HG02610 (cell line): ENCODE data around the gene NPTXR.
"Not testable (repeated sequence)": the region's sequence is repeated elsewhere in the genome, so short reads cannot be mapped to it uniquely, and the experiment has no call there.

Experiments
- ATAC-seq: cut with Tn5 transposase; IDR thresholded peaks from one replicate; pipeline ENCODE4 v1.9.1; 2021; ENCODE audit warnings: mild to moderate bottlenecking, moderate library complexity; ENCODE audit not compliant: unreplicated experiment

NPTXR gene

DNA sequence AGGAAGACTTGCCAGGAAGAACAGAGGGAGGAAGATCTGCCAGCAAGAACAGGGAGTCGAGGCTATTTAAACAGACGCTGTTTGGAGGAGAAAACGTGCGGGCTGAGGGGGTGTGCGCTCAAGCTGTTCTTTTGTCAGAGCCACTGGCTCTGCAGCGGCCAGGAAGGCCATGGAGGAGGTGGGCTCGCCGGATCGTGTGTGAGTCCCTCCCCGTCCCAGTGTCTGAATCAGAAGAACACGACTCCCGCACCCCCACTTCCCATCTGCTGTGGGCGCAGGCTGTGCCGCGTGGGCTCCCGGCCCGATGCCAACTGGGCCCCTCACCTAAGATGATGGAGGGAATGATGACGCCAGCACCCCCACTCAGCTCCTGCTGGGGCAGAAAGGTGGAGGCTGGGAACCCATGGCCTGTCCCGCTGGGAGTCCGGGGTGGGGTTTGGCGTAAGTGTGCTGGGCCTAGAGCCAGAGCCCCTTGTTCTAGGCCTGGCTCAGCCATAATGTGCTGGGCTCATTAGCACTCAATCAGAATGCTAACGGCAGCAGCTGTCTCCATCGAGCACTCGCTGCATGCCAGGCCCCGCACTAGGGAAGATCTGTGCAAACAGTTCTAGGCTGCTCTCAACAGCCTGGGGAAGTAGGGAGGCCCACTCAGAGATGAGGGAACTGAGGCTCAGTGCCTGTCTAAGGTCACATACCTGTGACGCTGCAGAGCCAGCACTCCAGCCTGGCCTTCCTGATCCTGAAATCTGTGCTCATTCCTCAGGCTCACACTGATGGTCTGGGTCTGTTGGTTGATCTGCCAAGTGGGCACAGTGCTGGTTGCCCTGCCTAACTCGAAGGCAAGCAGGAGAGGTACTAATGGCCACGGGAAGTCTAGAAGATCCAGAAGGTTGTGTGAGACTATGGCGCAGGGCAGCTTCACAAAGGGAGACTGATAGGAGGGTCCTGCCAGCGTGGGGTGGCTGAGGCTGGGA lies 11.5 kb downstream of the NPTXR start:
- ATAC-seq, result no peak

DNA sequence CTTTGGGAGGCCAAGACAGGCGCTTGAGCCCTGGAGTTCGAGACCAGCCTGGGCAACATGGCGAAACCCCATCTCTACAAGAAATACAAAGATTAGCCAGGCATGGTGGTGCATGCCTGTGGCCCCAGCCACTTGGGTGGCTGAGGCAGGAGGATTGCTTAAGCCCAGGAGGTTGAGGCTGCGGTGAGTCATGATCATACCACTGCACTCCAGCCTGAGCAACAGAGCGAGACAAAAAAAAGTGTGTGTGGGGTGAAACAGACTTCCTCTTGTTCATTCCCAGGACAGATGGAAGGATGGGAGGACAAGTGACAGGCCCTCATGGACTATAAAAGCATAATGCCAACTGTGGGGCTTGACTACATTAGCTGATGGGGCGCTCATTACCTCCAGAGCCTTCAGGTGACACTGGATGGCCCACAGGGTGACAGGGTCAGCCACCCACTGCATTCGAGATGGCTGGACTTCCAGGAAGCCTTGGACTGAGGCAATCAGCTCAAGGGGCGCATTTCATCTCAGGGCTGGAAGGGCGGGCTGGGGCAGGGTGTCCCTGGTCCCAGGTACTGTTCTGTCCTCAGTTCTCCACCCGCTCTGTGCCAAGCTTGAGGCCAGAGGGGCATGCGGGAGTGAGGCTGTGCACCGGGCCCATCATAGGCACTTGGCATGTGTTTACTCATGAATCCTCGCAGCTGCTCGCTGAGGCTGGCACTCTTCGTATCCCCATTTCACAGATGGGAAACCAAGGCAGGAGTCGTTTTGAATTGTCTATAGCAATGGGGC lies 12.5 kb downstream of the NPTXR start:
- ATAC-seq, result no peak

GRCh38 chr22:38830845-38831108 lies 13.1 kb downstream of the NPTXR start:
- no peak for ATAC-seq

GRCh38 chr22:38830026-38830844 lies 13.6 kb downstream of the NPTXR start:
- ATAC-seq, result no peak

- no peak for ATAC-seq
Measured at GRCh38 chr22:38829485-38829884, 14.3 kb downstream of the NPTXR start.

GRCh38 chr22:38828616-38829205 lies 15.1 kb downstream of the NPTXR start:
- ATAC-seq, result no peak

GRCh38 chr22:38828191-38828590 lies 15.6 kb downstream of the NPTXR start:
- ATAC-seq, result no peak

DNA sequence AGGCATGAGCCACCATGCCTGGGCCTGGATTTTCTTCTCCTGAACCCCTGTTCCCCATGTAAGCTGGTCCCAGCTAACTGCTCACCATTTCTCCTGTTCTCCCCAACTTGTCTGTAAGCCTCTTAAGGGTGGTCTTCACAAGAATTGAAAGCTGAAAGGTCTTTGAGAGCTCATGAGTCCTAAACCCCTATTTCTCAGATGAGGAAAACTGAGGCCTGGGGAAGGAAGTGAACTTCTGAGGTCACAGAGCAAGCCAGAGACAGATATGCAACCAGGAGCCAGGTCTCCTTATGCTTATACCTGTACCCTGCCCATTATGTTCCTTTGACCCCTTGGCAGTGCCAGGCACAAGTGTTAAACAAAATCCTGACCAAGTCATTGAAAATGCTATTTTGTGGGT lies 16.3 kb downstream of the NPTXR start:
- ATAC-seq, result no peak

- ATAC-seq, result no peak
Measured at GRCh38 chr22:38826801-38827200, 17.0 kb downstream of the NPTXR start.

GRCh38 chr22:38826386-38826785 lies 17.4 kb downstream of the NPTXR start:
- no peak for ATAC-seq

- ATAC-seq, result no peak
Measured at GRCh38 chr22:38824585-38824984, 19.2 kb downstream of the NPTXR start.

- no peak for ATAC-seq
Measured at GRCh38 chr22:38823637-38824036, 20.2 kb downstream of the NPTXR start.

DNA sequence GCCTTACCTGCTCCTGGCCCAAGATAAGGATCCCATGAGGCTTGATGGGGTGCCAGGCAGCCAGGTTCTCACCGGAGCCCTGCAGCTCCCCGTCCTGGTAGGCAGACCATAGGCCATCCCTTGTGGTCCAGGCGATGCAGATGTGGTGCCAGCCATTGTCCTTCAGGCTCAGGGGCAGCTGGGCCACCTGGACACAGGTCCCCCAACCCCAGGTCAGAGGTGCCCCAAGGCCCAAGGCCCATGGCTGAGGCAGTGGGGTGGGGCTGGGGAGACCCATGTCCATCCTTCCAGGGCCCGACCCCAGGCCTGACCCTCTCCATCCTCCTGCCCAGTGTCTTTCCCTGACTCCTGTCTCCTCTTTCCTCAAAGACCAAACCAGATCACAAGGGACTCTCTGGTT lies 20.8 kb downstream of the NPTXR start:
- ATAC-seq, result no peak

- no peak for ATAC-seq
Measured at GRCh38 chr22:38820020-38820419, 23.8 kb downstream of the NPTXR start.

- ATAC-seq, result no peak
Measured at GRCh38 chr22:38819387-38819940, 24.4 kb downstream of the NPTXR start.

GRCh38 chr22:38817196-38817595 lies 26.6 kb downstream of the NPTXR start:
- no peak for ATAC-seq

DNA sequence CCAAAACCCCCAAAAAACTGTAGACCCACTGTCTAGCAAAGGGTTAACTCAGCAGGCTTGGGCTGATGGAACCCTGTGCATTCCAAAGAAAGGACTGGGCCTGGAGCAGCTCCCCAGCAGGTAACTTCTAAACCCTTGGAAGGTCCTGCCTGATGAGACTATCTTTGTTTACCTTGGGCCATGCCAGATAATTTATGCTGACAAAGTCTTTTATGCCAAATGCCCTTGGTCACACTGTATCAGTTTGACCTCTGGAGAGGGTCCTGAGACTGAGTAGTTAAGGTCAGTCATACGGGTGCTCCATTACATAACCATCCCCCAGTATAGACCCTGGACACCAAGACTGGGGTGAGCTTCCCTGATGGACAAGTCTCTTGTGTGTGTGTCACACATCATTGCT lies 28.0 kb downstream of the NPTXR start:
- ATAC-seq, result no peak

GRCh38 chr22:38811241-38811640 lies 32.6 kb downstream of the NPTXR start:
- no peak for ATAC-seq

GRCh38 chr22:38805041-38805593 lies 38.7 kb downstream of the NPTXR start:
- not testable (repeated sequence) for ATAC-seq

DNA sequence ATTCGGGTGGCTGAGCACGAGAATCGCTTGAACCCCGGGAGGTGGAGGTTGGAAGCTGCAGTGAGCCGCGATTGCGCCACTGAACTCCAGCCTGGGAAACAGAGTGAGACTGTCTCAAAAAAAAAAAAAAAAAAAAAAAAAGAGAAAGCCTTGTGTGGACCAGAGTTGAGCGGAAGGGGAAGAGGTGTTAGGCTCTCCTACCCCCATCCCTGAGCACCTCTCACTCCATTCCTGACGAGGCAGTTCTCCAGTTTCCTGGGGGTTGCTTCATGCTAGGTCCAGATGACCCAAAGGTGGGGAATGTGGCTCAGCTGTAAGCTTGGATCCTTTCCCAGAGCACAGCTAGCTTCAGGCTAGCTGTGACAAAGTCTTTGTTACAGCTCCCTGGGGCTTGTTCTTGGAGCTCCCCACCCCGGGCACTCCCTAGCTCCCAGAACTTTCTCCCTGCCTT lies 41.1 kb downstream of the NPTXR start:
- no peak for ATAC-seq
